Lung (tissue), 12 donors: Measurements from ENCODE around the gene TMEM259. TPM values are rescaled to one million over a fixed set of nuclear protein-coding genes. Genes with fewer than 3 reads are reported as not detected.

Experiments
- ATAC-seq: fragments of 200-7000 bp; cut with Tn5 transposase; one replicate; pipeline ENCODE4 v1.9.1; 2020; ENCODE audit warnings: moderate number of reproducible peaks; ENCODE audit not compliant: insufficient read depth, low FRiP score
- DNase-seq, 3 donors: peaks; one replicate each; pipeline ENCODE4 v3.0.0-alpha.2; 2013 to 2017
- H3K27ac ChIP-seq, 2 donors: one replicate each; pipeline ENCODE4 v1.5.1; 2013; ENCODE audit warnings: mild to moderate bottlenecking in 2 of 2, moderate library complexity in 2 of 2, control low read depth in 1 of 2, inconsistent platforms in 1 of 2, low read depth in 1 of 2, low read length in 1 of 2
- H3K27me3 ChIP-seq, 3 donors: one replicate each; pipeline ENCODE4 v1.5.1; 2013; ENCODE audit warnings: low read length in 2 of 3; ENCODE audit not compliant: control insufficient read depth in 3 of 3, insufficient read depth in 3 of 3
- H3K36me3 ChIP-seq, 4 donors: one replicate each; pipeline ENCODE4 v1.5.1; 2013; ENCODE audit warnings: low read length in 4 of 4, mild to moderate bottlenecking in 1 of 4, moderate library complexity in 1 of 4; ENCODE audit not compliant: control insufficient read depth in 4 of 4, insufficient read depth in 4 of 4
- H3K4me1 ChIP-seq, 5 donors: one replicate each; pipeline ENCODE4 v1.5.1; 2013; ENCODE audit warnings: low read length in 5 of 5, mild to moderate bottlenecking in 2 of 5, moderate library complexity in 1 of 5; ENCODE audit not compliant: control insufficient read depth in 5 of 5, insufficient read depth in 5 of 5
- H3K4me3 ChIP-seq: one replicate; pipeline ENCODE4 v1.5.1; 2013; ENCODE audit warnings: mild to moderate bottlenecking, control low read depth, moderate library complexity
- H3K9ac ChIP-seq, 2 donors: one replicate each; pipeline ENCODE4 v1.5.1; 2013; ENCODE audit warnings: low read length in 2 of 2, control low read depth in 1 of 2; ENCODE audit not compliant: insufficient read depth in 1 of 2
- H3K9me3 ChIP-seq, 4 donors: one replicate each; pipeline ENCODE4 v1.5.1; 2013; ENCODE audit warnings: low read length in 3 of 4, mild to moderate bottlenecking in 1 of 4, moderate library complexity in 1 of 4; ENCODE audit not compliant: control insufficient read depth in 4 of 4, insufficient read depth in 3 of 4
- WGBS, 2 donors: extraction: QIAGEN DNeasy Blood & Tissue Kit; methylation state at CpG; one replicate each; pipeline ENCODE4 v1.1.7; 2013; 5-methylcytosine and 5-hydroxymethylcytosine counted together
- polyA plus RNA-seq, 2 donors: library from polyadenylated mRNA; stranded (reverse); fragments of 200-250 nt; gene quantifications; one replicate each; pipeline ENCODE4 v1.2.1, GENCODE V29; 2013
- total RNA-seq, 2 donors: library from RNA; depleted of rRNA in 1 of 2; stranded (reverse); fragments of >200 nt in 1 of 2; gene quantifications; one replicate each; pipeline ENCODE4 v1.2.1, GENCODE V29; 2014 to 2021
- TF ChIP-seq, protein P1 (sequence below): IDR thresholded peaks from 2 replicates; pipeline ENCODE4 v1.5.1; 2012; ENCODE audit warnings: mild to moderate bottlenecking; ENCODE audit errors: control extremely low read depth, extremely low read depth
- donor health status: control.
- donor health status: control.
- donor health status: Bipolar disorder and iron deficiency.
- donor health status: healthy.
- donor health status: DM: yes; HTN: yes; CAD: no.

Gene TMEM259
- total and polyA plus RNA-seq, 4 donors = 61.1 to 262 (median 195) TPM

- H3K9me3 ChIP-seq = peaks cover 0 to 2% (median 0%) of the 10 kb centered on the region in 4 donors
- no peak overlapping the region for H3K9ac ChIP-seq
- H3K4me3 ChIP-seq = no peak overlapping the region
- TF ChIP-seq, protein P1, sequence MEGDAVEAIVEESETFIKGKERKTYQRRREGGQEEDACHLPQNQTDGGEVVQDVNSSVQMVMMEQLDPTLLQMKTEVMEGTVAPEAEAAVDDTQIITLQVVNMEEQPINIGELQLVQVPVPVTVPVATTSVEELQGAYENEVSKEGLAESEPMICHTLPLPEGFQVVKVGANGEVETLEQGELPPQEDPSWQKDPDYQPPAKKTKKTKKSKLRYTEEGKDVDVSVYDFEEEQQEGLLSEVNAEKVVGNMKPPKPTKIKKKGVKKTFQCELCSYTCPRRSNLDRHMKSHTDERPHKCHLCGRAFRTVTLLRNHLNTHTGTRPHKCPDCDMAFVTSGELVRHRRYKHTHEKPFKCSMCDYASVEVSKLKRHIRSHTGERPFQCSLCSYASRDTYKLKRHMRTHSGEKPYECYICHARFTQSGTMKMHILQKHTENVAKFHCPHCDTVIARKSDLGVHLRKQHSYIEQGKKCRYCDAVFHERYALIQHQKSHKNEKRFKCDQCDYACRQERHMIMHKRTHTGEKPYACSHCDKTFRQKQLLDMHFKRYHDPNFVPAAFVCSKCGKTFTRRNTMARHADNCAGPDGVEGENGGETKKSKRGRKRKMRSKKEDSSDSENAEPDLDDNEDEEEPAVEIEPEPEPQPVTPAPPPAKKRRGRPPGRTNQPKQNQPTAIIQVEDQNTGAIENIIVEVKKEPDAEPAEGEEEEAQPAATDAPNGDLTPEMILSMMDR = no peak
- peaks cover 0 to 33% (median 2%) of the 10 kb centered on the region in 4 donors for H3K36me3 ChIP-seq
- DNase-seq (no peak), ATAC-seq (no peak)
- H3K4me1 ChIP-seq = peaks cover 0 to 10% (median 6%) of the 10 kb centered on the region in 5 donors
- peaks cover 0 to 33% (median 32%) of the 10 kb centered on the region in 3 donors for H3K27me3 ChIP-seq
- H3K27ac ChIP-seq = no peak overlapping the region
- WGBS, 2 donors = 94 to 95% methylated on average over 18 of the region's 18 CpGs
These were observed 26.4 kb downstream of the TMEM259 start for GRCh38 chr19:994516-994915.

DNA sequence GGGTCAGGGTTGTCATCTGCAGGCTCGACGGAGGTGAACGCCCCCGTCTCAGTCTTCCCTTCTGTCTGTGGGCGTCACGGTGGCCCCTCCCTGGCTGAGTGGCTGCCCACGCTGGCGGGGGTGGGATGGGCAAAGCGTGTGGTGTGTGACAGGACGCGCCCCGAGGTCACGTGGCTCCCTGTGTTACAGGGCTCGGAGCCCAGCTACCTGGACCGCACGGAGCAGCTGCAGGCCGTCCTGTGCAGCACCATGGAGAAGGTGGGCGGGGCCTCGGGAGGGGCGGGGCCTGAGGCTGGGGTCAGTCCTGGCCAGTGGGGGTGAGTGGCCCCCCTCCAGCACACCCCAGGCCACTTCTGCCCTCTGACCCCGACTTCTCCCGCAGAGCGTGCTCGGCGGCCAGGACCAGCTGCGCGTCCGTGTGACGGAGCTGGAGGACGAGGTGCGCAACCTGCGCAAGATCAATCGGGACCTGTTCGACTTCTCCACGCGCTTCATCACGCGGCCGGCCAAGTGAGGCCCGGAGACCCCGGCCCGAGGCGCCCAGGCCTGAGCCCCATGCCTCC lies 27.0 kb downstream of the TMEM259 start:
- Histone ChIP-seq H3K9ac (no peak overlapping the region), H3K9me3 (peaks cover 0 to 2% (median 0%) of the 10 kb centered on the region in 4 donors), H3K36me3 (peaks cover 0 to 33% (median 2%) of the 10 kb centered on the region in 4 donors), H3K4me3 (no peak overlapping the region), H3K27ac (no peak overlapping the region), H3K27me3 (peaks cover 0 to 28% (median 26%) of the 10 kb centered on the region in 3 donors), H3K4me1 (peaks cover 0 to 10% (median 6%) of the 10 kb centered on the region in 5 donors)
- DNase-seq = no peak
- ATAC-seq = no peak
- WGBS, 2 donors = 91 to 93% methylated on average over 42 to 43 of the region's 43 CpGs
- TF ChIP-seq, protein P1 = no peak

DNA sequence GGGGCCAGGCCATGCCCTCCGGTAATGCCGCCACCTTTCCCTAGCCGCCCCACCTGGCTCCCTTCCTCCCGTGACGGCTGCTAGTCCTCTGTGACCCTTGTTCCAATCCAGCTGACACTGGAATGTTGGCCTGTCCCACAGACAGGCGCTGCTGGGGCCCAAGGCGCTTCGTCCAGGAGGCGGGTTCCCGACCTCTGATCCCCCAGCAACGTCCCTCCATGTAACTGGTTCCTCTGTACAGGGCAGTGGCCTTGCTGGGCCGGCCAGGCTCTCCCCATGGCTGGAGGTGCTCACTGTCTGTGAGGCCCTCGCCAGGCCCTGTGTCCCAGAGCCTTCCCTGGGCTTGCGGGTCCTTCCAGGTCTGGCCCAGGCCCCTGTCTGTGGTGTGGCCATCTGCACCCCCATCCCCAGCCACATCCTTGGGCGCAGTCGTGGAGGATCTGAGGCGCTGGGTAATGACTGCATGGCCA lies 27.5 kb downstream of the TMEM259 start:
- Histone ChIP-seq H3K9ac (no peak overlapping the region), H3K4me1 (peaks cover 0 to 10% (median 6%) of the 10 kb centered on the region in 5 donors), H3K27ac (no peak overlapping the region), H3K27me3 (peaks cover 0 to 23% (median 21%) of the 10 kb centered on the region in 3 donors), H3K9me3 (peaks cover 0 to 2% (median 0%) of the 10 kb centered on the region in 4 donors), H3K36me3 (peaks cover 0 to 36% (median 4%) of the 10 kb centered on the region in 4 donors), H3K4me3 (no peak overlapping the region)
- 93 to 94% methylated on average over 17 of the region's 17 CpGs for WGBS, 2 donors
- TF ChIP-seq, protein P1 = no peak
- DNase-seq (no peak), ATAC-seq (no peak)
